Neural cell (in vitro differentiated cells): Measurements from ENCODE around the gene CCDC71. TPM values are rescaled to one million over a fixed set of nuclear protein-coding genes. Genes with fewer than 3 reads are reported as not detected.

ENCODE experiments used
- H2AFZ ChIP-seq: fragments of 200-600, 300-800 bp; sonication (generic), shearing (Covaris generic); 2 replicates; pipeline ENCODE4 v1.6.0; 2014; ENCODE audit warnings: low read depth, mild to moderate bottlenecking, antibody characterized with exemption, low read length, moderate library complexity
- H3F3A ChIP-seq: fragments of 200-600 bp; shearing (Covaris generic); 2 replicates; pipeline ENCODE4 v1.6.1; 2016; ENCODE audit warnings: mild to moderate bottlenecking, moderate library complexity, mixed read lengths, antibody characterized with exemption, low read length; ENCODE audit not compliant: insufficient read depth, poor library complexity, severe bottlenecking
- H3K27ac ChIP-seq: fragments of 200-600, 300-800 bp; sonication (generic), shearing (Covaris generic); 2 replicates; pipeline ENCODE4 v1.5.1; 2014; ENCODE audit warnings: mild to moderate bottlenecking, low read length, moderate library complexity
- H3K27me3 ChIP-seq: fragments of 300-800, 200-600 bp; sonication (generic), shearing (Covaris generic); 2 replicates; pipeline ENCODE4 v1.6.0; 2014; ENCODE audit warnings: mild to moderate bottlenecking, low read depth, low read length, moderate library complexity; ENCODE audit not compliant: insufficient read depth
- H3K36me3 ChIP-seq: fragments of 300-800, 200-600 bp; sonication (generic), shearing (Covaris generic); 2 replicates; pipeline ENCODE4 v1.5.1; 2014; ENCODE audit warnings: mild to moderate bottlenecking, antibody characterized with exemption, low read length, moderate library complexity; ENCODE audit not compliant: insufficient read depth
- H3K4me2 ChIP-seq: fragments of 300-800, 200-600 bp; sonication (generic), shearing (Covaris generic); 2 replicates; pipeline ENCODE4 v1.6.0; 2014; ENCODE audit warnings: mild to moderate bottlenecking, low read length
- H3K4me3 ChIP-seq: fragments of 300-800, 200-600 bp; sonication (generic), shearing (Covaris generic); 2 replicates; pipeline ENCODE4 v1.5.1; 2014; ENCODE audit warnings: mild to moderate bottlenecking, low read length, moderate library complexity
- H3K79me2 ChIP-seq: fragments of 200-600 bp; shearing (Covaris generic); replicated peaks from 2 replicates; pipeline ENCODE4 v1.6.0; 2014; ENCODE audit warnings: mild to moderate bottlenecking, low read length, moderate library complexity; ENCODE audit not compliant: insufficient read depth
- H3K9ac ChIP-seq: fragments of 300-800, 200-600 bp; sonication (generic), shearing (Covaris generic); 2 replicates; pipeline ENCODE4 v1.6.1; 2016; ENCODE audit warnings: mild to moderate bottlenecking, low read length, mixed read lengths
- H3K9me2 ChIP-seq: fragments of 200-600 bp; shearing (Covaris generic); 2 replicates; pipeline ENCODE4 v1.6.1; 2016; ENCODE audit warnings: mild to moderate bottlenecking, low read length, mixed read lengths; ENCODE audit not compliant: insufficient read depth
- H3K9me3 ChIP-seq: fragments of 200-600, 300-800 bp; sonication (generic), shearing (Covaris generic); 2 replicates; pipeline ENCODE4 v1.6.1; 2016; ENCODE audit warnings: mild to moderate bottlenecking, mixed run types, low read length, moderate library complexity, mixed read lengths
- H4K20me1 ChIP-seq: fragments of 200-600 bp; shearing (Covaris generic); 2 replicates; pipeline ENCODE4 v1.6.1; 2016; ENCODE audit warnings: mild to moderate bottlenecking, mixed run types; ENCODE audit not compliant: insufficient read depth
- EP300 ChIP-seq: fragments of 450-650 bp; conservative IDR thresholded peaks from 2 replicates; pipeline ENCODE4 v1.6.1; 2014; ENCODE audit warnings: antibody characterized with exemption, mild to moderate bottlenecking, moderate library complexity; ENCODE audit not compliant: poor library complexity, severe bottlenecking
- EZH2 ChIP-seq: fragments of 200-600, 300-800 bp; shearing (Covaris generic), sonication (generic); IDR thresholded peaks from 2 replicates; pipeline ENCODE4 v1.6.1; 2014; ENCODE audit warnings: antibody characterized with exemption, low read length, borderline replicate concordance, mild to moderate bottlenecking; ENCODE audit not compliant: insufficient read depth, poor library complexity, severe bottlenecking
- MXI1 ChIP-seq: fragments of 450-650 bp; conservative IDR thresholded peaks from 2 replicates; pipeline ENCODE4 v1.6.1; 2014; ENCODE audit warnings: antibody characterized with exemption, mild to moderate bottlenecking; ENCODE audit not compliant: poor library complexity, severe bottlenecking
- POLR2AphosphoS5 ChIP-seq: IDR thresholded peaks from 2 replicates; pipeline ENCODE4 v1.6.1; 2012
- RAD21 ChIP-seq: fragments of 450-650 bp; conservative IDR thresholded peaks from 2 replicates; pipeline ENCODE4 v1.6.1; 2014; ENCODE audit warnings: antibody characterized with exemption, mild to moderate bottlenecking, moderate library complexity
- SMC3 ChIP-seq: fragments of 450-650 bp; conservative IDR thresholded peaks from 2 replicates; pipeline ENCODE4 v1.6.1; 2014; ENCODE audit warnings: antibody characterized with exemption, mild to moderate bottlenecking, moderate library complexity; ENCODE audit not compliant: poor library complexity
- TAF1 ChIP-seq: IDR thresholded peaks from 2 replicates; pipeline ENCODE4 v1.6.1; 2012; ENCODE audit warnings: low read depth
- polyA plus RNA-seq: library from polyadenylated mRNA; depleted of rRNA; stranded (reverse); fragments of >200 nt; gene quantifications from 2 replicates; pipeline ENCODE4 v1.2.3, GENCODE V29; 2014
- TF ChIP-seq, protein P1 (sequence below): IDR thresholded peaks from 2 replicates; pipeline ENCODE4 v1.6.1; 2012; ENCODE audit warnings: borderline replicate concordance
- TF ChIP-seq, protein P2 (sequence below): fragments of 450-650 bp; IDR thresholded peaks from 2 replicates; pipeline ENCODE4 v1.5.1; 2014; ENCODE audit warnings: antibody characterized with exemption, mild to moderate bottlenecking, moderate library complexity; ENCODE audit not compliant: poor library complexity, severe bottlenecking

CCDC71 gene
- polyA plus RNA-seq, 1 donor from 2014 or later, result 14.8 TPM

- peak within 1 kb of the TSS; percentile 100 for H3K4me2 ChIP-seq
- no peaks in the 10 kb centered on the region for H3K27me3 ChIP-seq
- H3K79me2 ChIP-seq, result peaks cover 15% of the 10 kb centered on the region
- peak within 1 kb of the TSS; percentile 92 for H3K27ac ChIP-seq
- no peaks in the 10 kb centered on the region for H4K20me1 ChIP-seq
- H3K9me3 ChIP-seq, result no peaks in the 10 kb centered on the region
- no peaks in the 10 kb centered on the region for H3K9me2 ChIP-seq
- H3K4me3 ChIP-seq, result peak within 1 kb of the TSS; percentile 100
- H3K9ac ChIP-seq, result peak within 1 kb of the TSS; percentile 97
- peak within 1 kb of the TSS; percentile 73 for H2AFZ ChIP-seq
- H3K36me3 ChIP-seq, result peaks cover 1% of the 10 kb centered on the region
- H3F3A ChIP-seq, result no peaks in the 10 kb centered on the region
- peak; percentile 94 for TF ChIP-seq POLR2AphosphoS5
- peak; percentile 85 for TF ChIP-seq MXI1
- peak; percentile 46 for TF ChIP-seq RAD21
- TF ChIP-seq EZH2, result no peak
- no peak for TF ChIP-seq TAF1
- TF ChIP-seq, protein P1, sequence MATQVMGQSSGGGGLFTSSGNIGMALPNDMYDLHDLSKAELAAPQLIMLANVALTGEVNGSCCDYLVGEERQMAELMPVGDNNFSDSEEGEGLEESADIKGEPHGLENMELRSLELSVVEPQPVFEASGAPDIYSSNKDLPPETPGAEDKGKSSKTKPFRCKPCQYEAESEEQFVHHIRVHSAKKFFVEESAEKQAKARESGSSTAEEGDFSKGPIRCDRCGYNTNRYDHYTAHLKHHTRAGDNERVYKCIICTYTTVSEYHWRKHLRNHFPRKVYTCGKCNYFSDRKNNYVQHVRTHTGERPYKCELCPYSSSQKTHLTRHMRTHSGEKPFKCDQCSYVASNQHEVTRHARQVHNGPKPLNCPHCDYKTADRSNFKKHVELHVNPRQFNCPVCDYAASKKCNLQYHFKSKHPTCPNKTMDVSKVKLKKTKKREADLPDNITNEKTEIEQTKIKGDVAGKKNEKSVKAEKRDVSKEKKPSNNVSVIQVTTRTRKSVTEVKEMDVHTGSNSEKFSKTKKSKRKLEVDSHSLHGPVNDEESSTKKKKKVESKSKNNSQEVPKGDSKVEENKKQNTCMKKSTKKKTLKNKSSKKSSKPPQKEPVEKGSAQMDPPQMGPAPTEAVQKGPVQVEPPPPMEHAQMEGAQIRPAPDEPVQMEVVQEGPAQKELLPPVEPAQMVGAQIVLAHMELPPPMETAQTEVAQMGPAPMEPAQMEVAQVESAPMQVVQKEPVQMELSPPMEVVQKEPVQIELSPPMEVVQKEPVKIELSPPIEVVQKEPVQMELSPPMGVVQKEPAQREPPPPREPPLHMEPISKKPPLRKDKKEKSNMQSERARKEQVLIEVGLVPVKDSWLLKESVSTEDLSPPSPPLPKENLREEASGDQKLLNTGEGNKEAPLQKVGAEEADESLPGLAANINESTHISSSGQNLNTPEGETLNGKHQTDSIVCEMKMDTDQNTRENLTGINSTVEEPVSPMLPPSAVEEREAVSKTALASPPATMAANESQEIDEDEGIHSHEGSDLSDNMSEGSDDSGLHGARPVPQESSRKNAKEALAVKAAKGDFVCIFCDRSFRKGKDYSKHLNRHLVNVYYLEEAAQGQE, result peak; percentile 78
- peak; percentile 75 for TF ChIP-seq EP300
- TF ChIP-seq SMC3, result peak; percentile 59
Measured at GRCh38 chr3:49120438-49121131, 45.5 kb downstream of the CCDC71 start, which contains the start of gene USP19. TSS of gene USP19 (minus strand) at chr3:49120823. CDS start at chr3:49119145, 1,678 bp downstream.

DNA sequence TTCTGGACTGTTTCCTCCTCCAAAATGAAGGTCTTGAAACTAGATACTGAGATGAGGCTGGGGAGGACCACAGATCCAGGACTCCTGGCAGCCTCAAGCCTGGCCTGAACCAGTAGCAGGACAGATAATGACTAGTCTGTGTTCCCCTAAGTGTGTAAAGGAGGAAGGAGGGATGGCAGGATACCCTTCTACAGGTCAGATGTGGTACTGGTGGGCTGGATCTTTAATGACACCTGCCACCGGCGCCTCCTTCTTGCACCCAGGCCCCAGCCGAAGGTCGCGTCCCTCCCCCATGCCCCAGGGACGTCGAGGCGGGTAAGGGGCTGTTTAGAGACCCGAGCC is 46.1 kb downstream of the CCDC71 start:
- Histone ChIP-seq H3K27me3 (no peaks in the 10 kb centered on the region), H3K79me2 (peaks cover 15% of the 10 kb centered on the region), H3K9me3 (no peaks in the 10 kb centered on the region), H3K4me3 (peak overlapping the region; percentile 100), H3K36me3 (peaks cover 6% of the 10 kb centered on the region), H3K4me2 (peak overlapping the region; percentile 100), H3K9ac (peak overlapping the region; percentile 97), H3F3A (no peaks in the 10 kb centered on the region), H3K9me2 (no peaks in the 10 kb centered on the region), H2AFZ (peak overlapping the region; percentile 73), H4K20me1 (no peaks in the 10 kb centered on the region), H3K27ac (peak overlapping the region; percentile 92)
- TF ChIP-seq, protein P1, result no peak
- TF ChIP-seq TAF1 (no peak), RAD21 (no peak), SMC3 (no peak), EP300 (no peak), POLR2AphosphoS5 (no peak), EZH2 (no peak), MXI1 (no peak)
- TF ChIP-seq, protein P2, sequence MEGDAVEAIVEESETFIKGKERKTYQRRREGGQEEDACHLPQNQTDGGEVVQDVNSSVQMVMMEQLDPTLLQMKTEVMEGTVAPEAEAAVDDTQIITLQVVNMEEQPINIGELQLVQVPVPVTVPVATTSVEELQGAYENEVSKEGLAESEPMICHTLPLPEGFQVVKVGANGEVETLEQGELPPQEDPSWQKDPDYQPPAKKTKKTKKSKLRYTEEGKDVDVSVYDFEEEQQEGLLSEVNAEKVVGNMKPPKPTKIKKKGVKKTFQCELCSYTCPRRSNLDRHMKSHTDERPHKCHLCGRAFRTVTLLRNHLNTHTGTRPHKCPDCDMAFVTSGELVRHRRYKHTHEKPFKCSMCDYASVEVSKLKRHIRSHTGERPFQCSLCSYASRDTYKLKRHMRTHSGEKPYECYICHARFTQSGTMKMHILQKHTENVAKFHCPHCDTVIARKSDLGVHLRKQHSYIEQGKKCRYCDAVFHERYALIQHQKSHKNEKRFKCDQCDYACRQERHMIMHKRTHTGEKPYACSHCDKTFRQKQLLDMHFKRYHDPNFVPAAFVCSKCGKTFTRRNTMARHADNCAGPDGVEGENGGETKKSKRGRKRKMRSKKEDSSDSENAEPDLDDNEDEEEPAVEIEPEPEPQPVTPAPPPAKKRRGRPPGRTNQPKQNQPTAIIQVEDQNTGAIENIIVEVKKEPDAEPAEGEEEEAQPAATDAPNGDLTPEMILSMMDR, result no peak
